Islet of Langerhans (tissue), 1 donor: Measurements from ENCODE around the gene CDH22.

Experiments used
- FAIRE-seq: peaks from one replicate; lab custom pipeline; 2011; peaks lifted over from hg19 to GRCh38; lab: Jason Lieb, UNC

Gene CDH22

DNA sequence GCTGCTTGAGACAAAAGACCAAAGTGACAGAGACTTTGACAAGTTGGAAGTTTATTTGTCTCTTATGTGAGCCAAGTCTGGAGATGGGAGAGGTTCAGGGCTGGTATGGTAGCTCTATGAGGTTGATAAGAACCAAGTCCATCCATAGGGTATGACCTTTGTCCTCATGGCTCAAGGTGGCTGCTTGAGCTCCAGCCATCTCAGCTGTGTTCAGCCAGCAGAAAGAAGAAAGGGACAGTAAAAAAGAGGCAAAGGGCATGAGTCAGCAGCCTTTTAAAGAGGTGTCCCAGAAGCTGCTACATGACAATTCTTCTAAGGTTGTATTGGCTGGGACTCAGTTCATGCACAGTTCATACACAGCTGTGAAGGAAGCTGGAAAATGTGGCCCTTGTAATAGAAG, 141.2 kb downstream of the CDH22 start:
- FAIRE-seq: no peak

DNA sequence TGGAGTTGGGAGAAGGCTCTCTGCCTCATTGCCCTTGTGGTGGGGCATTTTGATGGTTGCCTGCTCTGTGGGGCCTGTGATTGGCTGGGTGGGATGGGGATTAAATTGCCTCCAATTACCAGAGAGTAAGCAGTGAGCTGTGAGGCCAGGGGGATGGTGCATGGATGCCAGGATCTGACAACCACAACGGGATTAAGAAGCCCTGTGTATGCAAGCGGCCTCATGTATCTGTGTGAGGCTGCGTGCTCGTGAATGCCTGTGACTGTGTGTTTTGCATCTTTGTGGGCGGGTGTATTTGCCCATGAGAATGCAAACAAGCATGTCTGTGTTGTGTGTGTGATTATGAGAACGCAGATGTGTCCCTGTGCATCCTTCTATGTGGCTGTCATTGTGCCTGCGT, 144.0 kb downstream of the CDH22 start:
- no peak for FAIRE-seq

- no peak for FAIRE-seq
Observed at GRCh38 chr20:46161921-46162320, 146.4 kb downstream of the CDH22 start.

DNA sequence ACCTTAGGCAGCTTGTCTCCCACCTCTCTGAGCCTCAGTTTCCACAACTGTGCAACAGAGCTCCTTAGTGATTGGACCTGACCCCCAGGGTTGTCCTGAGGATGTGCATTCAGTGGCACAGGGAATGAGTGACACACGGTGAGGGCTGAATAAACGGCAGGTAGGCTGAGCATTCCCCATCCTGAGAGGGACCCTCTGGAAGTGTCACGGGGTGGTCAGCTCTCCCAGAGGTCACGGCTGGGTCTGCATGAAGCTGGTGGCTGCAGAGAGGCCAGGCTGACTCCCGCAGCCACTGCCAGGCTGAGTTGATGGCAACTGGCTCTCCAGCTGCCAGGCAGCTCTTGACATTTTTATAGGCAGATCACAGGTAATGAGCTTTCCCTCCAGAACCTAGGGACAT, 147.6 kb downstream of the CDH22 start:
- FAIRE-seq: no peak

DNA sequence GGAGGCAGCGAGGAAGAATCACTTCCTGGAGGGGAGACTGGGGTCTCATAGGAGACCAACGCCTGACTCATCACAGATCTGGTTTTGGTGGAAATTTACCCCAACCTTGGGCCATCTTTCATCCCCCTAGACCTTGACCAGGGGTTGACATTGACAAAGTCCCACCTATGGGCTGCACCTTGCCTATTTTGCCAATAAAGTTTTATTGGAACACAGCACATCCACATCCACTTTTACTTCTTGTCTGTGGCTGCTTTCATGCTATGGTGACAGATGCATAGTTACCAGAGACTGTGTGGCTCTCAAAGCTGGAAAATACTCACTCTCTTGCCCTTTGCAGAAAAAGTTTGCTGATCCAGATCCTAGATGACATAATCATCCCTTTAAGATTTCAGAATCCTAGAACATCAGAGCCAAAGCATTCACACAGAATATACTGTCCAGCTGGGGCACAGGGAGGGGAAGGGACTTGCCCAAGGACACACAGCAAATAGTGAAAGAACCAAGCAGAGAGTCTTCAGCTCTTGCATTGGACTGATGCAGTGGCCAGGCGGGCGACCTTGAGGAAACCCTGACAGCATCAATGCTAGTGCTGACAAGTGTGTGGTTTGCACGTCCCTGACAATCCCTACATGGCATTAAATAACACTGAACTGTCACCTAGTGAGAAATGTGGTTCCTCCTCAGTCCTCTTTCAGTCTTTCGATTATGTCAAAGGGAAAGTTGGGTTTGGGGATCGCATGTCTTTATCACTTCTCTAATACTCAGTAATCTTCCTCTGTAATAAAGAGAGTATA, 149.0 kb downstream of the CDH22 start:
- no peak for FAIRE-seq

DNA sequence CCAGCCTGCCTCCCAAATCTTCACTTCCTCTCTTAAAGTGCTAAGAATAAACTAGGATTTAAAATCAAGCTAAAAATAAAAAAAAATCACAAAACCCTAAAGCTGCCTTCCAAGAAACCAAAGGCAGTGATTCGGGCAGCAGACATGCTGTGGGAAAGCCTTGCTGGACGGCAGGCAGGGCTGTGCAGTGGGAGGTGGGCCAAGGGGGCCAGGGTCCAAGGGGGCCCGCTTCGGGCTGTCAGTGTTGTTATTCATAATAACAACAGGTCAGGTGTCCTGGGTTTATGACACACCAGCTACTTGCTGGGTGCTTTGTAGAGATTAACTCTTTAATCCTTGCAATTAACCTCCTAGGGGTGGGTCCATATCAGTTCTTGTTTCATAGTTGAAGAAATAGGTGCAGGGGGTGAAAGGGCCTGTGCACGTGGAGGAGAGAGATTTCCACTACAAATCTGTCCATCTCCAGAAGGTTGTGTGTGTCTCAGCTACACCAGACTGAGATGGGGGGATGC, 149.8 kb downstream of the CDH22 start:
- no peak for FAIRE-seq

- no peak for FAIRE-seq
Observed at GRCh38 chr20:46157625-46158024, 150.7 kb downstream of the CDH22 start.

- no peak for FAIRE-seq
Observed at GRCh38 chr20:46157076-46157592, 151.2 kb downstream of the CDH22 start.

GRCh38 chr20:46156065-46156464, 152.2 kb downstream of the CDH22 start:
- FAIRE-seq: no peak

- no peak for FAIRE-seq
Observed at GRCh38 chr20:46154796-46155195, 153.5 kb downstream of the CDH22 start.

DNA sequence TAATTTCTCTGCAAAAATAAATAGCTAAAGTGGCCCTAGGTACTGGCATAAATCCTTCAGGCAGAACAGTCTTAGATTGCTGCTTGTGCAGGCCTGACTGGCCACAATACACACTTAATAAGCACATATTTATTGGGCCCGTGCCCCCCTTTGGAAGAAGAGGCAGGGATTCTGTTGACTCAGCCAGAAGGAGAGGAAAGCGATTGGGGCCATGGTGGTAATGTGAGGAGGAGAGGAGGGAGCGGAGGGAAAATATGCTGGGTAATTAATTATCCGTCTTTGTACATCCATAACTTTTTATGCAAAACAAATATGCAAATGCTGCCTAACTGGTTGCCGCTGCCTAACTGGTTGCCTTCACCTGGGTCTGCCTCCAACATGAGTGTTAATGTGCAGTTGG, 154.0 kb downstream of the CDH22 start:
- no peak for FAIRE-seq

- no peak for FAIRE-seq
Observed at GRCh38 chr20:46152824-46153586, 155.3 kb downstream of the CDH22 start.

GRCh38 chr20:46151936-46152335, 156.4 kb downstream of the CDH22 start:
- FAIRE-seq: no peak

DNA sequence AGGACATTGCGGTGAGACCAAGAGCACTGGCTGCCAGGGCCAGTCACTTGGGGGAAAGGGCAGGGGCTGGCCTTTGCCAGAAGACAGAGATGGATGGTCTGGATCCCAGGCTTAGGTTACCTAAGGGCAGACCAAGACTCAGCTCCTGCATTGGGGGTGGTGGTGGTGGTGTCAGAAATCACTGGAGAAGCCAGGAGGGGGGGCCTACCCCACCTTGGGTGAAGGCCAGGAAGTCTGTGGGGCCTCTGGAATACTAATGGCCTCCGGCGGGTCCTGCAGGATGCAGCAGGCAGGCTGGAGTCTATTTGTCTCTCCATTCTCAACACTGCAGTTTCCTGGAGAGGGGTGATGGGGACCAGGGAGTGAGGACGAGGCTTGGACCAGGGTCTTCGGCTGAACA, 157.4 kb downstream of the CDH22 start:
- FAIRE-seq: no peak

DNA sequence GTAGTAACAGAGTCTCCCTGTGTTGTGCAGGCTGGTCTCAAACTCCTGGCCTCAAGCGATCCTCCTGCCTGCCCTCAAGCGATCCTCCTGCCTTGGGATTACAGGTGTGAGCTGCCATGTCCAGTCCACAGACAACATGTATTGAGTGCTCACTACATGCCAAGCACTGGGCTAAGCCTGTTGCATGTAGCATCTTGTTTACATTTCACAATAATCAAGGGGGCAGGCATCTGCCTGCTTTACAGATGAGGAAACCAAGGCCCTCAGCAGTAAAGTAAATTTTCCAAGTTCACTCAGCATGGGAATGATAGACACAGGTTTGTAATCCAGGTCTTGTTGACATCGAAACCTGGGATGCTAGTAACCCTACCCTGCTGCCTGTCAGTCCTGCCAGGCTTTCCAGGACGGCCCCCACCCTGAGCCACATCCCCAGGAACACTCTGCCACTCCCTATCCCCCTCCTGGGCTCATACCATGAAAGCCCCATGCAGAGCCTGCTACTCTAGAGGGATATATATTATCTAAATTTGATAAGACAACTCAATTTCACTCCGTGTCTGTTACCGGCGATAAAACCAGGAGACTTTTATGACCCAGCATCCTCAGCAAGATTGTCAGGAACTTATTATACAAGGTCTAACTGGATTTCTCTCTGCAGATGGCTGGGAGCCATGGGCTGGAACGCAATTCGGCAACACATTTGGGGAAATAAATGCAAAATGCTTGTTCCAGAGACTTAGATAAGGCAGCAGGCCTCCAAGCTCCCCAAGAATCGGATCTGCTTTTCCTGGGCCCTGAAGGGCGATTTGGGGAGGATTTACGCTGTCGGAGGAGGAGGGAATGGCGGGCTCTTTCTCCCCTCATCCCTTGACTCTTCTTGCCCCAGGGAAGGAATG, 159.7 kb downstream of the CDH22 start:
- no peak for FAIRE-seq

GRCh38 chr20:46145713-46146112, 162.6 kb downstream of the CDH22 start:
- no peak for FAIRE-seq

DNA sequence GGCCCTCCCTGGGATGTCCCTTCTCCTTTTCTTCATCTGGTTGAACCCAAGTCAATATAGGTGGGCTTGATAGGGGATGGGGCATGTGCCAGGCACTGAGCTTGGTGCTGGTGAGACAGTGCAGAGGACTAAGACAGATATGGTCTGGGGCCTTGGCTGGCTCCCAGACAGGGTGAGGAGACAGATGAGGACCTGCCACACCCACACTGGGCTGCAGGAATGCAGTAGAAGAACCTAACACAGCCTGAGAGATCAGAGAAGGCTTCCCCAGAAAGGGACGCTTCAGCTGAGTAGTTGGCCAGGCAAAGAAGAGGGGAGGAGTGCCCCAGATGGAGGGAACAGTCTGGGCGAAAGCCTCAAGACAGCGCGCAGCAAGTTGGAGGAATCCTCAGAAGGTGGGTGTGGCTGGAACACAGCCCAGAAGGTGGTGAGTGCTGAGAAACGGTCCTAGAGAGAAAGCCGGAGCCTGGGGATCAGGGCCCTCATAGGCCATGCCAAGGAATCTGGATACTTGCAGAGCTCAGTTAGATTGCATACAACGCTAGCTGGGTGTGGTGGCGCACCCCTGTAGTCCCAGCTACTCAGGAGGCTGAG, 163.8 kb downstream of the CDH22 start:
- FAIRE-seq: no peak

- FAIRE-seq: no peak
Observed at GRCh38 chr20:46142124-46142523, 166.2 kb downstream of the CDH22 start.

- no peak for FAIRE-seq
Observed at GRCh38 chr20:46139908-46140482, 168.3 kb downstream of the CDH22 start.

DNA sequence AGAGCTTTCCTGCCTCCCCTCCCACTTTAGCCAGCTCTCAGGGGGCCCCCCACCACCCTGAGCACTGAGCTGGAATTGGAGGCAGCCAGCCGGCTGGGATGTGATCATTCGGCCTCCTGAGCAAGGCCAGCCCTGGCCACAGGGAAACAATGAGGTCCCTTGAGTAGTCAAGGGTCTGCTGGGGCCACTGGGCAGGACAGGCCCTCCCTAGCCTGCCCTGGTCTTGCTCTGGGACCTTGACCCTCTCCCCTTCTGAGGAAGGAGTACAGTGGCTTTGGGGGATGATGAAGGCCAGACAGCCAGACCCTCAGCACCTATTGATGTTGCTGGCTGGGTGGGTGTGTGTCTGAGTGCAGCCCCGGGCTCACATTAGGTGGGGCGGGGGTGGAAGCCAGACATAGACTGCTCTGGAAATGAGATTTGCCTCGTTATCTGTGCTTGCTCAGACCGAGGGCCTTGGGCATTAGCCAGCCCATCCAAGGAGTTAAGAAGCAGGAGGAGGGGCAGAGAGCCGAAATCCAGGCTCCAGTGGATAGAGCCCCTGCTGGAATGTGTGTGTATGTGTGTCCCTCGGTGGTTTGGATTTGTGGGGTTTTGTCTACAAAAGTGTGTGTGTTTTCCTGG, 168.9 kb downstream of the CDH22 start:
- no peak for FAIRE-seq

DNA sequence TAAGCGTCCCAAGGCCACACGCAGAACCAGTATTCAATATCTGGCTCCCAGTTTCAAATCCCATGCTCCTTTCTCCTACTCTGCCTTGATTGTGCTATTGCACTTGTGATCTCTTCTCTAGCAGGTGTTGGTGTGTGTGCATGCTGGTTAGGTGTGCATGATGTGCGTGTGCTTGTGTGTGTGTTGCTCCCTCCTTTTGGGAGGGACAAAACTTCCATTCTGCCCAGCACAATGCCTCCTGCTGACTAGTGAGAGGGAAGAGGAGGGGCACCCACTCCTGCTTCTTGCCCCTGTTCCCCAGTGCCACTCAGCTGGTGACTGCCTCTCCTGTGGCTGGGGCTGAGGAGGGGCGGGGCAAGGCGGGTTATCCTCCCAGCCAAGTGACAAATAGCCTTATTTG, 170.5 kb downstream of the CDH22 start:
- no peak for FAIRE-seq
